Neural cell (in vitro differentiated cells): ENCODE data around the gene MAN1B1. TPM values are rescaled to one million over a fixed set of nuclear protein-coding genes. Genes with fewer than 3 reads are reported as not detected.

ENCODE experiments used
- polyA plus RNA-seq: library from polyadenylated mRNA; depleted of rRNA; stranded (reverse); fragments of >200 nt; gene quantifications from 2 replicates; pipeline ENCODE4 v1.2.3, GENCODE V29; 2014
- small RNA-seq, 3 experiments: library from RNA; depleted of rRNA; stranded (forward); fragments of <200 nt; gene quantifications; one replicate each; pipeline ENCODE3, GENCODE V24; 2012

Gene MAN1B1
- polyA plus RNA-seq, 1 donor from 2014 or later = 72.0 TPM

Small RNA genes within 50 kb of the gene (small RNA-seq; reads per million reads assigned to genes)
- 0 to 0.41 (median 0) reads per million in 3 experiments for gene RF00153

Other genes starting within 250 kb of the MAN1B1 start
- 1.5 TPM in 2 replicates for gene AJM1, start 244.5 kb upstream of the MAN1B1 start, polyA plus RNA-seq
- 279 and 293 TPM in 2 replicates for gene PHPT1, start 237.6 kb upstream of the MAN1B1 start, polyA plus RNA-seq
- 13.1 and 23.6 TPM in 2 replicates for gene MAMDC4, start 234.6 kb upstream of the MAN1B1 start, polyA plus RNA-seq
- 613 and 677 TPM in 2 replicates for gene EDF1, start 220.7 kb upstream of the MAN1B1 start, polyA plus RNA-seq
- 14.6 and 21.5 TPM in 2 replicates for gene TRAF2, start 200.5 kb upstream of the MAN1B1 start, polyA plus RNA-seq
- gene FBXW5, start 142.2 kb upstream of the MAN1B1 start, polyA plus RNA-seq = 138 and 148 TPM in 2 replicates
- gene C8G, start 141.7 kb upstream of the MAN1B1 start, polyA plus RNA-seq = not detected in 2 replicates
- gene LCN12, start 134.7 kb upstream of the MAN1B1 start, polyA plus RNA-seq = 2.9 TPM in 1 of 2 replicates, not detected in the other
- 2.0 TPM in 1 of 2 replicates, not detected in the other for gene PTGDS, start 109.5 kb upstream of the MAN1B1 start, polyA plus RNA-seq
- gene LCNL1, start 104.0 kb upstream of the MAN1B1 start, polyA plus RNA-seq = 0.76 TPM in 1 of 2 replicates, not detected in the other
- gene PAXX, start 94.6 kb upstream of the MAN1B1 start, polyA plus RNA-seq = 276 and 346 TPM in 2 replicates
- not detected in 2 replicates for gene CLIC3, start 90.4 kb upstream of the MAN1B1 start, polyA plus RNA-seq
- gene ABCA2, start 58.7 kb upstream of the MAN1B1 start, polyA plus RNA-seq = 30.6 and 52.0 TPM in 2 replicates
- gene FUT7, start 54.9 kb upstream of the MAN1B1 start, polyA plus RNA-seq = 0.56 and 0.69 TPM in 2 replicates
- 161 and 162 TPM in 2 replicates for gene NPDC1, start 40.8 kb upstream of the MAN1B1 start, polyA plus RNA-seq
- gene ENTPD2, start 32.9 kb upstream of the MAN1B1 start, polyA plus RNA-seq = not detected in 2 replicates
- gene SAPCD2, start 16.4 kb upstream of the MAN1B1 start, polyA plus RNA-seq = 0.22 and 0.96 TPM in 2 replicates
- 0.21 and 0.36 TPM in 2 replicates for gene UAP1L1, start 9.5 kb upstream of the MAN1B1 start, polyA plus RNA-seq
- gene DPP7, start 27.7 kb downstream of the MAN1B1 start, polyA plus RNA-seq = 23.3 and 43.3 TPM in 2 replicates
- 0.58 and 0.68 TPM in 2 replicates for gene GRIN1, start 52.2 kb downstream of the MAN1B1 start, polyA plus RNA-seq
- 2.2 and 3.2 TPM in 2 replicates for gene LRRC26, start 83.1 kb downstream of the MAN1B1 start, polyA plus RNA-seq
- gene TMEM210, start 85.1 kb downstream of the MAN1B1 start, polyA plus RNA-seq = not detected in 2 replicates
- 38.1 and 47.2 TPM in 2 replicates for gene ANAPC2, start 101.6 kb downstream of the MAN1B1 start, polyA plus RNA-seq
- 170 and 195 TPM in 2 replicates for gene SSNA1, start 101.7 kb downstream of the MAN1B1 start, polyA plus RNA-seq
- gene TPRN, start 113.8 kb downstream of the MAN1B1 start, polyA plus RNA-seq = 8.1 TPM in 2 replicates
- 61.1 and 66.7 TPM in 2 replicates for gene TMEM203, start 118.7 kb downstream of the MAN1B1 start, polyA plus RNA-seq
- gene NDOR1, start 118.7 kb downstream of the MAN1B1 start, polyA plus RNA-seq = 8.8 and 18.2 TPM in 2 replicates
- 1.2 and 1.5 TPM in 2 replicates for gene RNF208, start 135.3 kb downstream of the MAN1B1 start, polyA plus RNA-seq
- 1.3 and 3.3 TPM in 2 replicates for gene CYSRT1, start 138.2 kb downstream of the MAN1B1 start, polyA plus RNA-seq
- 0.26 TPM in 1 of 2 replicates, not detected in the other for gene RNF224, start 140.5 kb downstream of the MAN1B1 start, polyA plus RNA-seq
- gene SLC34A3, start 143.9 kb downstream of the MAN1B1 start, polyA plus RNA-seq = 0.12 and 0.27 TPM in 2 replicates
- gene TUBB4B, start 154.3 kb downstream of the MAN1B1 start, polyA plus RNA-seq = 60.3 and 68.8 TPM in 2 replicates
- not detected in 2 replicates for gene STPG3, start 164.3 kb downstream of the MAN1B1 start, polyA plus RNA-seq
- gene NELFB, start 168.3 kb downstream of the MAN1B1 start, polyA plus RNA-seq = 64.7 and 82.2 TPM in 2 replicates
- gene TOR4A, start 190.7 kb downstream of the MAN1B1 start, polyA plus RNA-seq = 0.50 and 0.70 TPM in 2 replicates
- 1.4 and 2.3 TPM in 2 replicates for gene NRARP, start 215.3 kb downstream of the MAN1B1 start, polyA plus RNA-seq